Natural killer cell (primary cell): ENCODE data around the gene ARSK. TPM values are rescaled to one million over a fixed set of nuclear protein-coding genes. Genes with fewer than 3 reads are reported as not detected.

Experiments
- ATAC-seq, 3 donors: fragments of 150-1000 bp in 2 of 3; fragments of 200-7000 bp in 1 of 3; cut with Tn5 transposase; 1 replicate in 1 of 3; 2 replicates in 2 of 3; pipeline ENCODE4 v1.10.0; 2021; ENCODE audit warnings: mild to moderate bottlenecking in 2 of 3, moderate library complexity in 2 of 3
- DNase-seq, 2 donors: peaks; one replicate each; pipeline versions ENCODE4 v3.0.0 to v3.0.0-alpha.2; 2013 to 2021; ENCODE audit warnings: mixed read lengths in 1 of 2
- H3K27ac ChIP-seq: one replicate; pipeline ENCODE4 v1.5.1; 2013; ENCODE audit warnings: mild to moderate bottlenecking, low read length
- H3K27me3 ChIP-seq: one replicate; pipeline ENCODE4 v1.6.1; 2013; ENCODE audit warnings: low read length; ENCODE audit not compliant: control insufficient read depth, insufficient read depth
- H3K36me3 ChIP-seq: one replicate; pipeline ENCODE4 v1.6.1; 2013; ENCODE audit warnings: low read length; ENCODE audit not compliant: control insufficient read depth, insufficient read depth
- H3K4me1 ChIP-seq: one replicate; pipeline ENCODE4 v1.6.1; 2013; ENCODE audit warnings: low read length; ENCODE audit not compliant: control insufficient read depth, insufficient read depth
- H3K4me3 ChIP-seq: one replicate; pipeline ENCODE4 v1.5.1; 2013; ENCODE audit warnings: low read length
- H3K9me3 ChIP-seq: one replicate; pipeline ENCODE4 v1.6.1; 2013; ENCODE audit warnings: low read length; ENCODE audit not compliant: control insufficient read depth, insufficient read depth
- H3K27ac Mint-ChIP-seq, 2 donors: one replicate each; pipeline ENCODE4 v1.8.0; 2022; ENCODE audit warnings: mild to moderate bottlenecking in 2 of 2, mixed read lengths in 2 of 2, moderate library complexity in 1 of 2
- H3K27me3 Mint-ChIP-seq, 2 donors: one replicate each; pipeline ENCODE4 v1.8.0; 2022; ENCODE audit warnings: low read depth in 2 of 2, mixed read lengths in 2 of 2
- H3K36me3 Mint-ChIP-seq: one replicate; pipeline ENCODE4 v1.8.0; 2022; ENCODE audit warnings: mixed read lengths
- H3K4me1 Mint-ChIP-seq, 2 donors: one replicate each; pipeline ENCODE4 v1.8.0; 2022; ENCODE audit warnings: mixed read lengths in 2 of 2
- H3K4me3 Mint-ChIP-seq: one replicate; pipeline ENCODE4 v1.8.0; 2022; ENCODE audit warnings: mild to moderate bottlenecking, moderate library complexity, mixed read lengths
- H3K9me3 Mint-ChIP-seq, 2 donors: one replicate each; pipeline ENCODE4 v1.8.0; 2022; ENCODE audit warnings: mixed read lengths in 2 of 2
- WGBS: methylation state at CpG from one replicate; pipeline ENCODE4 v1.1.7; 2013; ENCODE audit warnings: missing lambda C conversion rate; ENCODE audit not compliant: insufficient coverage; 5-methylcytosine and 5-hydroxymethylcytosine counted together
- intact Hi-C: fragments of 100-400 bp; cut with micrococcal nuclease; formaldehyde crosslinking; loops from one replicate; pipeline ENCODE4 v1.14.2; 2022
- total RNA-seq, 4 donors: library from RNA; stranded (reverse); fragments of 120-200 nt in 1 of 4; gene quantifications; one replicate each; pipeline versions ENCODE4 v1.2.3 to v1.2.4, GENCODE V29; 2013 to 2022
- TF ChIP-seq, protein P1 (sequence below): fragments of 200-600 bp; IDR thresholded peaks from one replicate; pipeline ENCODE4 v1.8.0; 2022; ENCODE audit warnings: antibody characterized with exemption

ARSK gene
- total RNA-seq, 3 donors from 2014 or later (not counting 1 experiment from before 2014, with no cell fraction given) = 2.8 to 5.8 (median 3.5) TPM

DNA sequence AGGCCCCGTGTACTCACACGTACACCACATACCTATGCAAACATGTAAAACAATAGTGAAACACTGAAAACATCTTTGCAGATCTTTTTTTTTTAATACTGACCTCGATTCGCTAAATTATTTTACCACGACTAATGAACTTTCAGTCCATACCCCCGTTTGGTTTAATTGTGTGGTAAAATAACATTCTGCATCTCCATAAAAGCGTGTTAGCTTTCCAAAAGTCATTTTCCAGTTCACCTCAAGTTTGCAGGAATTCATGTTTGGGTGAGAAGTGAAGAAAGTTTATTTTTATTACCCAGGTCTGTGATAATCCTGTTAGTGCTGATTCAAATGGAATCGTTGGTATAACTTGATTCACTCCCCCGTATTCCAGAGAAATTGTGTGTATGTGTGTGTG lies 652 bp downstream of the ARSK start:
- peaks cover 35 to 44% of the 10 kb centered on the region in 2 donors for H3K4me1 Mint-ChIP-seq
- peak overlapping the region; percentile 98 for H3K4me3 Mint-ChIP-seq
- no peaks in the 10 kb centered on the region for H3K9me3 Mint-ChIP-seq
- H3K9me3 ChIP-seq = no peaks in the 10 kb centered on the region
- WGBS = 3% methylated on average over 4 of the region's 9 CpGs
- no peaks in the 10 kb centered on the region for H3K27me3 ChIP-seq
- intact Hi-C loops = loop anchor here (1.0 to 10.0 kb wide), 3 partner anchors 69 to 292 kb away; partner anchors contain the start of genes GPR150 and RFESD
- H3K27ac Mint-ChIP-seq = peak overlapping the region; percentile 92 to 94
- H3K4me1 ChIP-seq = peaks cover 13% of the 10 kb centered on the region
- H3K36me3 Mint-ChIP-seq = no peaks in the 10 kb centered on the region
- peak overlapping the region; percentile 78 for H3K27ac ChIP-seq
- peak overlapping the region; percentile 97 for H3K4me3 ChIP-seq
- H3K27me3 Mint-ChIP-seq = no peaks in the 10 kb centered on the region
- H3K36me3 ChIP-seq = no peaks in the 10 kb centered on the region
- TF ChIP-seq, protein P1, sequence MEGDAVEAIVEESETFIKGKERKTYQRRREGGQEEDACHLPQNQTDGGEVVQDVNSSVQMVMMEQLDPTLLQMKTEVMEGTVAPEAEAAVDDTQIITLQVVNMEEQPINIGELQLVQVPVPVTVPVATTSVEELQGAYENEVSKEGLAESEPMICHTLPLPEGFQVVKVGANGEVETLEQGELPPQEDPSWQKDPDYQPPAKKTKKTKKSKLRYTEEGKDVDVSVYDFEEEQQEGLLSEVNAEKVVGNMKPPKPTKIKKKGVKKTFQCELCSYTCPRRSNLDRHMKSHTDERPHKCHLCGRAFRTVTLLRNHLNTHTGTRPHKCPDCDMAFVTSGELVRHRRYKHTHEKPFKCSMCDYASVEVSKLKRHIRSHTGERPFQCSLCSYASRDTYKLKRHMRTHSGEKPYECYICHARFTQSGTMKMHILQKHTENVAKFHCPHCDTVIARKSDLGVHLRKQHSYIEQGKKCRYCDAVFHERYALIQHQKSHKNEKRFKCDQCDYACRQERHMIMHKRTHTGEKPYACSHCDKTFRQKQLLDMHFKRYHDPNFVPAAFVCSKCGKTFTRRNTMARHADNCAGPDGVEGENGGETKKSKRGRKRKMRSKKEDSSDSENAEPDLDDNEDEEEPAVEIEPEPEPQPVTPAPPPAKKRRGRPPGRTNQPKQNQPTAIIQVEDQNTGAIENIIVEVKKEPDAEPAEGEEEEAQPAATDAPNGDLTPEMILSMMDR = no peak
- DNase-seq = no peak
- no peak for ATAC-seq

- DNase-seq (no peak), ATAC-seq (no peak)
- Histone ChIP-seq H3K27me3 (no peaks in the 10 kb centered on the region), H3K4me1 (peaks cover 13% of the 10 kb centered on the region), H3K4me3 (no peak overlapping the region), H3K9me3 (no peaks in the 10 kb centered on the region), H3K36me3 (no peaks in the 10 kb centered on the region), H3K27ac (no peak overlapping the region)
- Mint-ChIP-seq H3K27ac (no peak overlapping the region), H3K9me3 (no peaks in the 10 kb centered on the region), H3K27me3 (no peaks in the 10 kb centered on the region), H3K4me3 (no peak overlapping the region), H3K36me3 (no peaks in the 10 kb centered on the region), H3K4me1 (peaks cover 28 to 30% of the 10 kb centered on the region in 2 donors)
- intact Hi-C loops = loop anchor here (5.0 to 10.0 kb wide), 2 partner anchors 67 to 289 kb away; partner anchors contain the start of gene GPR150
- TF ChIP-seq, protein P1 = no peak
- 77% methylated on average over 2 of the region's 2 CpGs for WGBS
Observed at GRCh38 chr5:95557841-95558240, 2.9 kb downstream of the ARSK start.

GRCh38 chr5:95562282-95562681 lies 7.4 kb downstream of the ARSK start:
- Histone ChIP-seq H3K36me3 (peaks cover 4% of the 10 kb centered on the region), H3K4me1 (no peaks in the 10 kb centered on the region), H3K4me3 (no peak overlapping the region), H3K27me3 (no peaks in the 10 kb centered on the region), H3K27ac (no peak overlapping the region), H3K9me3 (no peaks in the 10 kb centered on the region)
- no peak overlapping the region for H3K27ac Mint-ChIP-seq
- H3K9me3 Mint-ChIP-seq = no peaks in the 10 kb centered on the region
- no peak for DNase-seq
- ATAC-seq = no peak
- H3K4me1 Mint-ChIP-seq = peaks cover 0 to 5% of the 10 kb centered on the region in 2 donors
- no peaks in the 10 kb centered on the region for H3K27me3 Mint-ChIP-seq
- intact Hi-C loops = no loop called here
- WGBS = no CpG with 5 or more reads among the region's 1 CpG
- no peaks in the 10 kb centered on the region for H3K36me3 Mint-ChIP-seq
- TF ChIP-seq, protein P1 = no peak
- H3K4me3 Mint-ChIP-seq = no peak overlapping the region

DNA sequence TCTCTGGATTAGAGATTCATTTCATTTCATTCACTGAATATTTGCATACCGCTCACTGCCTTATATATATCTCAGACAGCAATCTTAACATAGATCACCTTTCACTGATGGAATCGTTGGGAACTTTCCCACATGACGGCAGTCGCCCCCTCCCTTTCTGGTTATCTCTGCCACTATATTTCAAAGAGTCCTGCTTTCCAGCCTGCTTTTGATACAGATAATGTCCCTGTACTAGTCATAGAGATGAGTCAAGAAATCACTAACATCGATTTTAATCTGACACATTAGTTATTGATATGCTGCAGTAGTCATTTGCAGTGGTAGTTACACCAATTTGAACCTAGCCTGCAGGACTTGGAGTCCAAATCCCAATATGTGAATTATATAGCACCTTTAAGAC lies 8.5 kb downstream of the ARSK start:
- H3K9me3 Mint-ChIP-seq = no peaks in the 10 kb centered on the region
- intact Hi-C loops = no loop called here
- ATAC-seq = no peak
- Histone ChIP-seq H3K4me1 (no peaks in the 10 kb centered on the region), H3K9me3 (no peaks in the 10 kb centered on the region), H3K27me3 (no peaks in the 10 kb centered on the region), H3K27ac (no peak overlapping the region), H3K4me3 (no peak overlapping the region), H3K36me3 (peaks cover 9% of the 10 kb centered on the region)
- no peak overlapping the region for H3K27ac Mint-ChIP-seq
- no peak for DNase-seq
- WGBS = 98% methylated on average over 5 of the region's 5 CpGs
- H3K4me1 Mint-ChIP-seq = peaks cover 0 to 5% of the 10 kb centered on the region in 2 donors
- H3K4me3 Mint-ChIP-seq = no peak overlapping the region
- TF ChIP-seq, protein P1 = no peak
- no peaks in the 10 kb centered on the region for H3K36me3 Mint-ChIP-seq
- no peaks in the 10 kb centered on the region for H3K27me3 Mint-ChIP-seq
